ENCODE data around the gene TTYH1.
A peak's percentile ranks its signal among the peaks of the same experiment; 100 is the strongest.

TTYH1 gene

DNA sequence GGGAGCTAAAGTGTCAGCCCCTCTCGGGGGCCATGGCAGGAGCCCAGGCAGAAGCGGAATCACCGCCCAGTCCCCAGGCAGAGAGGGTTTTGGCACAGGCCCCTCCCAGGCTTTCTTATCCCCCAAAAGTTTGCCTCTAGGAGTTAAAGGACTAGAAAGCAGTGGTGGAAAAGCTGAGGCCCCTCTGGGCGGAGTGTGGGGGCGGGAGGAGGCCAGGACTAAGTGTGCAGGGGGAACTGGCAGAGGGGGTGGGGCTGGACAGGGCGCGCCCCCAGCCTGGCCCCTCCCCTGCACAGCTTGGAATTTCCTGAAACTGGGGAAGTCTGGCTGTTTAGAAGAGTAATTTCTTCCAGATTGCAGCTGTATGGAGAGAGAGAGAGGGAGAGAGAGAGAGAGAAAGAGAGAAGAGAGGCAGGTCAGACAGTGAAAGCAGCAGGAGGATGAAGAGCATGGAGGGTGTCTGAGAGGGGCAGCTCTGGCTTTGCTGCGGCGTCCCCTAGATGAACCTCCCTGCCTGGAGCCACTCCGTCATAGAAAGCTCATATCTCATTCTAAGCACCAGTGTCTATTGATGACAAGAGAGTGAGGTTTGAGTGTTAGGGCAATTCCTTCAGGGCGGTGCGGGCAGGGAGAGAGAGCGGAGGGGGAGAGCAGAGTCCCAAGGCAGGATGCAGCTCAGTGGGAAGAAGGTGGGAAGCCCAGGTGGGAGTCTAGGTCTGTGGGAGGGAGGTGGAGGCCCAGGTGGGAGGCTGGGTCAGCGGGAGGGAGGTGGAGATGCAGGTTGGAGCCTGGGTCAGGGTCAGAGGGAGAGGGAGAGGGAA lies 58.0 kb downstream of the TTYH1 start, which contains the start of gene CDC42EP5:
Gene CDC42EP5, minus strand, starts transcription at position 226 of the 821 bp plus-strand sequence. CDS start 7,749 bp downstream, outside the sequence.
- TF ChIP-seq CTCF (conservative IDR thresholded peaks at IDR 0.05; ENCODE audit: control insufficient read depth, insufficient read depth, low read depth, low read length): no peak
- DNase-seq (ENCODE audit: low read depth): peak; percentile 78
- peak within 1 kb of the TSS; percentile 52 for H3K4me3 ChIP-seq (ENCODE audit: control insufficient read depth, low read depth, low read length)

- DNase-seq (ENCODE audit: low read depth): no peak
- H3K4me3 ChIP-seq (ENCODE audit: control insufficient read depth, low read depth, low read length): no peak overlapping the region
Observed at GRCh38 chr19:54473892-54474372, 58.7 kb downstream of the TTYH1 start.

DNA sequence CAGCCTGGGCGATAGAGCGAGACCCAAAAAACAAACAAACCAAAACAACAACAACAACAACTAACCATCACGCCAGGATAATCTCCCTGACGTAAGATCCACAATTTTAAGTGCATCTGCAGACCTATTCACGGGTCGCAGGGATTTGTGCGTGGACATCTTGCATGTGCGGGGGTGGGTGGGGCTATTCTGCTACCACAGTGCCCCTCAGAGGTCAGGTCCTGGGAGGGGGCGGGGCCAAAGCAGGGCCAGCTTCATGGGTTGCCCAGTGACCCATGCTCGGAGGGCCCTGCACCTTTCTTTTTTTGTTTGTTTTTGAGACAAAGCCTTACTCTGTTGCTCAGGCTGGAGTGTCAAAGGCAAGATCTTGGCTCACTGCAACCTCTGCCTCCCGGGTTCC lies 60.4 kb downstream of the TTYH1 start:
- no peak for DNase-seq (ENCODE audit: low read depth)
- H3K4me3 ChIP-seq (ENCODE audit: control insufficient read depth, low read depth, low read length): no peak overlapping the region
- no peak for TF ChIP-seq CTCF (conservative IDR thresholded peaks at IDR 0.05; ENCODE audit: control insufficient read depth, insufficient read depth, low read depth, low read length)

More at GRCh38 chr19:54473892-54474372, 58.7 kb downstream of the TTYH1 start:
- TF ChIP-seq CTCF (conservative IDR thresholded peaks at IDR 0.05; ENCODE audit: control insufficient read depth, insufficient read depth, low read depth, low read length): no peak

DNA sequence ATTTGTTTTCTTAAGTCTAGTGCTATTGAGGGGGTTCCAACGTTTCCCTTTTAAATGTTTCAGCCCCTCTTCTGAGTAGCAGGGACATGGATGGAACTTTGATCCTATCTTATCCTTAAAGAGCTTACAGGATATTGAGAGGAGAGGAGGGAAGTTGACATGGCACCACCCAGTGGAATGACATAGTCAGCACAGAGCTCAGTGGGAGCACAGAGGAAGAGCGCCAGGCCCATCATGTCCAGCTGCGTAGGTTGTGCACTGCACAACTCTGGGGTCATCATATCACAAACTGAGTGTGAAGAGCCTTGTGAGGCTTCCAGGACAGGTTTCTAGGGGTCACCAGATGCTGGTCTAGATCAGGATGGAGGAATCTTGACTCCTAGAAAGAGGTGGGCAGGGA lies 62.4 kb downstream of the TTYH1 start:
- DNase-seq (ENCODE audit: low read depth): no peak
- H3K4me3 ChIP-seq (ENCODE audit: control insufficient read depth, low read depth, low read length): no peak overlapping the region
- peak; percentile 8 for TF ChIP-seq CTCF (conservative IDR thresholded peaks at IDR 0.05; ENCODE audit: control insufficient read depth, insufficient read depth, low read depth, low read length)

- TF ChIP-seq CTCF (conservative IDR thresholded peaks at IDR 0.05; ENCODE audit: control insufficient read depth, insufficient read depth, low read depth, low read length): peak; percentile 69
- H3K4me3 ChIP-seq (ENCODE audit: control insufficient read depth, low read depth, low read length): no peak overlapping the region
- peak; percentile 60 for DNase-seq (ENCODE audit: low read depth)
Observed at GRCh38 chr19:54478677-54479266, 63.5 kb downstream of the TTYH1 start.

DNA sequence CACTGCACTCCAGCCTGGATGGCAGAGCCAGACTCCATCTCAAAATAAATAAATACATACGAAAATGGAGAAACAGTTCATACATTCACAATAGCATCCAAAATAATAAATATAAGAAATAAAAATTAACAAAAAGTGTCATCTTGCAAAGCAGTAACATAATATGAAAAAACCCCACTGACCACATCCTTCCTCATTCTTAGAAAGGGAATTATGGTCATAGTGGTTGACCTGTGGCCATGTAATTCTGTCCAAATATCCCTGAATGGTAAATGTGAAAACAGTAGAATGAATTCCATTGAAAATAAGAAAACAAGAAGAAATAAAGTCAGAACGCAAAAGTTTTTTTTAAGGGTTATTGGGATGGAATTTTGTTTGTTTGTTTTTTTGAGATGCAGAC lies 64.8 kb downstream of the TTYH1 start:
- no peak for DNase-seq (ENCODE audit: low read depth)
- no peak overlapping the region for H3K4me3 ChIP-seq (ENCODE audit: control insufficient read depth, low read depth, low read length)
- no peak for TF ChIP-seq CTCF (conservative IDR thresholded peaks at IDR 0.05; ENCODE audit: control insufficient read depth, insufficient read depth, low read depth, low read length)
